NCI-H2171 (cell line): ENCODE data around the gene GSTM4.

Source experiments
- DNase-seq: peaks from one replicate; lab custom pipeline; 2025; lab: John Stamatoyannopoulos, UW

GSTM4 gene

DNA sequence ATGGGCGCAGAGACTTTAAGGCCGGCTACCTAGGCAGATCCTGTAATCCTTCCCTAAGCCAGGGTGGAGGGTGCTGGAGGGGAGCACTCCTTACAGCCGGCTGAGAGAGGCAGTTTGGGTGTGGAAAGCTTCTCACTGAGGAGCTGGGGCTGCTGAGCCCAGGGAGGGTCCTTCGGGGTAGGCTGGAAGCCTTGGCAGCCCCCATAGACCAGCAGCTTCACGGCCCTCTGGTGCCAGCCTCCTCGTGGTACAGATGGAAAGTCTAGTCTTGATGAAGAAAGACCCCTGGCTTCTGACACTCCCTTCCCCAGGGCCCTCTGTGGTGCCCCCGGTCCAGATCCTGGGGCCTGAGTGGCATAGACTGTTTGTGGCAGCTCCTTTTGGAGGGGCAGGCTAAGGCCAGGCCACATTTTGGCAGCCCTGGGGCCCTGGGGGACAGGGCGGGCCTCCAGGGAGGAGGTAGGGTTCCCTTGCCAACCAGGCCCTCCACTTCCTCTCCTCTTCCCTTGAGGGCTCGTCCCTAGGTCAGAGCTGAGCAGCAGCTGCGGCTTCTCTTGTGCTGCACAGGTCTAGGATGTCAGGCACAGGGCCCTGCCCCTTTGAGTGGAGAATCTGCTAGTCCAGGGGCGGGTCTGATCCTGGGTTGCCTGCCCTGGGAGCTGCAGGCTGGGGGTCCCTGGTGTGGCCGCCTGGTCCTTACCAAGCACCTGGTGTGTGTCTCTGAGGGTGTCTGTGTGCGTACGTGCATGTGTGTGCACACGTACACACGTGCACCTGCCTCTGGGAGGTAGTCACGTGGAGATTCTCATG lies 31.5 kb upstream of the GSTM4 start:
- peak; percentile 30 for DNase-seq

DNA sequence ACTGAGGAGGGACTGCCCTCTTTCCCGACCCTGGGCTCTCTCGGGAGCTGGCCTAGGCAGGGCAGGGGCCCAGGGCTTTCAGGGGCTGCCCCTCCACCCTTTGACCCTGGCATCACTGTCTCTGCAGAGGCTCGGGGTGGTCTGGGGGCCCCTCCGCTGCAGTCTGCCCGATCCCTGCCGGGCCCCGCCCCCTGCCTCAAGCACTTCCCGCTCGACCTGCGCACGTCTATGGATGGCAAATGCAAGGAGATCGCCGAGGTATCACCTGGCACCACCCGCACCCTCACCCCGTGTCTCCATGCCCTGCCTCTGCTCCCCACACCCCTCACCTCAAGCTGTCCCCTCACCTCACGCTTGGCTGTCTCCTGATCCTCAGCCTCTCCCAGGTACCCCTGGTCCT lies 30.7 kb upstream of the GSTM4 start:
- no peak for DNase-seq

DNA sequence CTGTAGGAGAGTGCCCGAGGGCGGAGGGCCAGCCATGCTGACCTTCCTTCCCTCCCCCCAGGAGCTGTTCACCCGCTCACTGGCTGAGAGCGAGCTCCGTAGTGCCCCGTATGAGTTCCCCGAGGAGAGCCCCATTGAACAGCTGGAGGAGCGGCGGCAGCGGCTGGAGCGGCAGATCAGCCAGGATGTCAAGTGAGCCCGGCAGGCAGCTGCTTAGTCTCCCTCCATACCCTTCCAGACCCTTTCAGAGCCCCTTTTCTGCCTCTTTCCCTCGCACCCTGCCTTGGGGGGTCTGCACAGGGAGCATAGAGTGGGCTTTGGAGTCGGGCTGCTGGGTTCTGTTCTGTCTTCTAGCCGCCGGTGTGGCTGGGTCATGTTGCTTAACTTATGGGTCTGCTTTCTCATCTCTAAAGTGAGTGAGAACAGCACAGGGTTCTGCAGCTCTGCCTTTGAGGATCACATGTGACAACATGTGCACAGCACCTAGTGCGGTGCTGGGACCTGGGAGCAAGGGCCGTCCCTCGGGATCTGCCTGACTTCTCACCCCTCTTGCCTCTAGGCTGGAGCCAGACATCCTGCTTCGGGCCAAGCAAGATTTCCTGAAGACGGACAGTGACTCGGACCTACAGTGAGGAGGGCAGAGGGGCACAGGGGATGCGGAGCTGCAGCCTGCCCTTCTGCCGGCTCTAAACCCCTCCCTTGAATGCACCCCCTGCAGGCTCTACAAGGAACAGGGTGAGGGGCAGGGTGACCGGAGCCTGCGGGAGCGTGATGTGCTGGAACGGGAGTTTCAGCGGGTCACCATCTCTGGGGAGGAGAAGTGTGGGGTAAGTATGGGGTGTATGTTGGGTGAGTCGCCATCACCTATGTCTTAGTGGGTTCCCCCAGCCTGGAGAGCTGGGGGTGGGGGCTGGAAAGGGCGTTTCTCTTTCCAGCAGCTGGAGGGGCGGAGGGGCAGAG lies 30.0 kb upstream of the GSTM4 start:
- peak; percentile 22 for DNase-seq

DNA sequence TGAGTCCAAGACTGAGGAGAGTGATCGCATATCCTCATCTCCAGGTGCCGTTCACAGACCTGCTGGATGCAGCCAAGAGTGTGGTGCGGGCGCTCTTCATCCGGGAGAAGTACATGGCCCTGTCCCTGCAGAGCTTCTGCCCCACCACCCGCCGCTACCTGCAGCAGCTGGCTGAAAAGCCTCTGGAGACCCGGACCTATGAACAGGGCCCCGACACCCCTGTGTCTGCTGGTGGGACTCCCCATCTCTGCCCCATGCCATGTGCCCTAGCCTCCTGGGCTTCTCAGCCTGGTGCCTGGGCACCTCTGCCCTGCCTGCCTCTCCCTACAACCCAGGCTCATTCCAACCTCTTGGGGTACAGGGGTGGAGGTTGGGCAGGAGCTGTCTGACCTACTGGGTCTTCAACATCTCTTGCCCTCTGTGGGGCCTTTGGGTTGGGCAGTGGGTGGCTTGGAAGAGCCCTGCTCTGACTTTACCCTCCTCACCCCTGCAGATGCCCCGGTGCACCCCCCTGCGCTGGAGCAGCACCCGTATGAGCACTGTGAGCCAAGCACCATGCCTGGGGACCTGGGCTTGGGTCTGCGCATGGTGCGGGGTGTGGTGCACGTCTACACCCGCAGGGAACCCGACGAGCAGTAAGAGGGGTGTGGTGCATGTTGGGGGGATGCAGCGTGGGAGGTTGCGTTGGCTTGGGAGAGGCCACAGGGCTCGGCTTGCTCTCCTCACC lies 29.1 kb upstream of the GSTM4 start:
- no peak for DNase-seq

DNA sequence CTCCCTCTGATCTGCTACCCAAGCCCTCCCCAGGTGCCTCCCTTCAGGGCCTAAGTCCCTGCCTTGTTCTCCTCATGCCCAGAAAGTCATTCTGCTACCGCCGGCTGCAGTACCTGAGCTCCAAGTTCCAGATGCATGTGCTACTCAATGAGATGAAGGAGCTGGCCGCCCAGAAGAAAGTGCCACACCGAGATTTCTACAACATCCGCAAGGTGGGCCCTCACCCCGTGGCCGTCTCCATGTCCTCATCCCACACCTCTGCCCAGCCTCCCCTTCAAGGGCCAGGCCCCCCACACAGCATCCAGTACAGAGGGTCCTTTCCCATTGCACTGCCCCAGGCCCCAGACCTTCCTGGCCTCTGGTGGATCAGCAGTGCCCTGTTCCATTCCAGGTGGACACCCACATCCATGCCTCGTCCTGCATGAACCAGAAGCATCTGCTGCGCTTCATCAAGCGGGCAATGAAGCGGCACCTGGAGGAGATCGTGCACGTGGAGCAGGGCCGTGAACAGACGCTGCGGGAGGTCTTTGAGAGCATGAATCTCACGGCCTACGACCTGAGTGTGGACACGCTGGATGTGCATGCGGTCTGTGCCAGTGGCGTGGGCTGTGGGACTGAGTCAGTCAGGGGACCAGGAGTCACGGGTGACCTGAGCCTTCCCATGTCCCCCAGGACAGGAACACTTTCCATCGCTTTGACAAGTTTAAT lies 28.1 kb upstream of the GSTM4 start:
- DNase-seq: no peak

DNA sequence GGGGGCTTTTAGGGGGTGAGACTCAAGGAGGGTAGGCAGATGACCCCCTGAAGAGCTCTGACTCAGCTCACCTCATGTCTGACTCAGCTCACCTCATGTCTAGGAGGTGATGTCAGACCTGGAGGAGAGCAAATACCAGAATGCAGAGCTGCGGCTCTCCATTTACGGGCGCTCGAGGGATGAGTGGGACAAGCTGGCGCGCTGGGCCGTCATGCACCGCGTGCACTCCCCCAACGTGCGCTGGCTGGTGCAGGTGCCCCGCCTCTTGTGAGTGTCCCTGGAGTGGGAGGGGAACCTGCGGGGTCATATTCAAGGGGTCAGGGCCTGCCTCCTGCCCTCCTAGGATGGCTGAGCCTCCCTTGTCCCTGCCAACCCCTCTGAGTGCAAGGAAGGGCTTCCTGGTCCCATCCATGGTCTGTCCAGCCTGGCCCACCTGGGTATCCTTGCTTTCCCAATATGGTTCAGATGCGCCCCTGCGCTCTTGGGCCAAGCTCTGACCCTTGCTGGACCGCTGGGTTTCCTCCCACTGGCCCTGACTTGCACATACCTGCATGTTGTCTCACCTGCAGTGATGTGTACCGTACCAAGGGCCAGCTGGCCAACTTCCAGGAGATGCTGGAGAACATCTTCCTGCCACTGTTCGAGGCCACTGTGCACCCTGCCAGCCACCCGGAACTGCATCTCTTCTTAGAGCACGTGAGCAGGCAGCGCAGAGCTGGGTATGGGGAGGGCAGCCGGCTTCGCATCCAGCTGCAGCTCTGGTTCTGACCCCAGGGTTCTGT lies 27.2 kb upstream of the GSTM4 start:
- no peak for DNase-seq

DNA sequence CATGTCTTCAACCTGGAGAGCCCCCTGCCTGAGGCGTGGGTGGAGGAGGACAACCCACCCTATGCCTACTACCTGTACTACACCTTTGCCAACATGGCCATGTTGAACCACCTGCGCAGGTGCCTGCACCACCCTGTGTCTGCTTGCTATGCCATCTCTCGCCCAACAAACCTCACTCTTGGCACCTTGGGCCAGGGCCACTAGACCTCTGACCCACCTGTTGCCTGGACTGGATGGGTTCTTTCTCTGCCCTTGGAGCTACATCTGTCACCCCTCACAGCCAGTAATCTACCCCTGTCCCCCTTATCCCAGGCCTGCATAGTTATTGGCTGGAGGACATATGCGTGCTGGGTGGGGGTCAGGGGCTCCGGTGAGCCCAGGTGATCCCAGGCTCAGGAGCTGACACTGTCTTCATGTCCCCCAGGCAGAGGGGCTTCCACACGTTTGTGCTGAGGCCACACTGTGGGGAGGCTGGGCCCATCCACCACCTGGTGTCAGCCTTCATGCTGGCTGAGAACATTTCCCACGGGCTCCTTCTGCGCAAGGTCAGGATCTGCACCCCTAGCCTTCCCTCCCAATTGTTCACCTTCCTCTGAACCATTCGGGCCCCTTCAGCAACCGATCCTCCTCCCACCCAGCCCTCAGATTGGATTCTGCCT lies 26.4 kb upstream of the GSTM4 start:
- DNase-seq: no peak

DNA sequence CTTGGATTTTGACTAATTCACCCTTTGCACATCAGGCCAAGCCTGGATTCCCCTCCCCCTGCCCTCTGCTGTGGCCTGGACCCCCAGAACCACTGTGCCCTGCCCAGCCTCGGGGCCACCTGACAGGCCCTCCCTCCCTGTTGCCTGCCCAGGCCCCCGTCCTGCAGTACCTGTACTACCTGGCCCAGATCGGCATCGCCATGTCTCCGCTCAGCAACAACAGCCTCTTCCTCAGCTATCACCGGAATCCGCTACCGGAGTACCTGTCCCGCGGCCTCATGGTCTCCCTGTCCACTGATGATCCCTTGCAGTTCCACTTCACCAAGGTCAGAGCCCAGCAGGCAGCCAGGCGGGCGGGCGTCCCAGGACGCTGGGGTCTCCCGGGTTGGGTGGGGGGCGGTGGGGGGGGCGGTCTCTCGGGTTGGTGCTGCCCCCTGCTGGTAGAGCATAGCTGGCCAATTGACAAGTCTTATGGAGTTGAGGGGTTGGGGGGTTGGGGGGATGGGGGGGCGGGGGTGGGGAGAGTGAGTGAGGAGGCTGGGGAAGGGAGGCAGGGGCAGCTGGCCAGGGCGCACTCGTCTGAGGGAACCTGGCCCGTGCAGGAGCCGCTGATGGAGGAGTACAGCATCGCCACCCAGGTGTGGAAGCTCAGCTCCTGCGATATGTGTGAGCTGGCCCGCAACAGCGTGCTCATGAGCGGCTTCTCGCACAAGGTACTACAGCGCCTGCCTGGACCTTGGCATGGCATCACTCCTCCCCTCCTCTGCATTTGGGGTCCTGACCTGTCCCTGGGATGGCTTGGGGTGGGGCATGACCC lies 25.6 kb upstream of the GSTM4 start:
- DNase-seq: no peak

DNA sequence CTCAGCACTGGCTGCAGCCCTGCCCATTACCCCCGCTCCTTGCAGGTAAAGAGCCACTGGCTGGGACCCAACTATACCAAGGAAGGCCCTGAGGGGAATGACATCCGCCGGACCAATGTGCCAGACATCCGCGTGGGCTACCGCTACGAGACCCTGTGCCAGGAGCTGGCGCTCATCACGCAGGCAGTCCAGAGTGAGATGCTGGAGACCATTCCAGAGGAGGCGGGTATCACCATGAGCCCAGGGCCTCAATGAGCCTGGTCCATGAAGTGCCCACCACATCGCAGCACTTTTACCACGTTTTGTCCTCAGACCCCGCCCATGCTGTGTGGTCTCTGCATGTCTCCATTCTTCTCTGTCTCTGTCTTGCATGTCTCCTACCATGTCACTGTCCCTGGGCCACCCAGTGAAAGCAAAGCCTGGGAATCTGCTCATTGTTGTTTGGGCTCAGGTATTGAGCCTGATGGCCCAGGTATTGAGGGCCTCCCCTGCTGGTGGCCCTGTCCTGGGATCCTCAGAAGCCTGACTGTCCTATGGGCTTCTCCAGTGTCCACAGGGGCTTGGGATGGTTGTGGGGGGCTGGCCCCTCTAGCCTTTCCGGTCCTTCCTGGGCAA lies 24.9 kb upstream of the GSTM4 start:
- no peak for DNase-seq

DNA sequence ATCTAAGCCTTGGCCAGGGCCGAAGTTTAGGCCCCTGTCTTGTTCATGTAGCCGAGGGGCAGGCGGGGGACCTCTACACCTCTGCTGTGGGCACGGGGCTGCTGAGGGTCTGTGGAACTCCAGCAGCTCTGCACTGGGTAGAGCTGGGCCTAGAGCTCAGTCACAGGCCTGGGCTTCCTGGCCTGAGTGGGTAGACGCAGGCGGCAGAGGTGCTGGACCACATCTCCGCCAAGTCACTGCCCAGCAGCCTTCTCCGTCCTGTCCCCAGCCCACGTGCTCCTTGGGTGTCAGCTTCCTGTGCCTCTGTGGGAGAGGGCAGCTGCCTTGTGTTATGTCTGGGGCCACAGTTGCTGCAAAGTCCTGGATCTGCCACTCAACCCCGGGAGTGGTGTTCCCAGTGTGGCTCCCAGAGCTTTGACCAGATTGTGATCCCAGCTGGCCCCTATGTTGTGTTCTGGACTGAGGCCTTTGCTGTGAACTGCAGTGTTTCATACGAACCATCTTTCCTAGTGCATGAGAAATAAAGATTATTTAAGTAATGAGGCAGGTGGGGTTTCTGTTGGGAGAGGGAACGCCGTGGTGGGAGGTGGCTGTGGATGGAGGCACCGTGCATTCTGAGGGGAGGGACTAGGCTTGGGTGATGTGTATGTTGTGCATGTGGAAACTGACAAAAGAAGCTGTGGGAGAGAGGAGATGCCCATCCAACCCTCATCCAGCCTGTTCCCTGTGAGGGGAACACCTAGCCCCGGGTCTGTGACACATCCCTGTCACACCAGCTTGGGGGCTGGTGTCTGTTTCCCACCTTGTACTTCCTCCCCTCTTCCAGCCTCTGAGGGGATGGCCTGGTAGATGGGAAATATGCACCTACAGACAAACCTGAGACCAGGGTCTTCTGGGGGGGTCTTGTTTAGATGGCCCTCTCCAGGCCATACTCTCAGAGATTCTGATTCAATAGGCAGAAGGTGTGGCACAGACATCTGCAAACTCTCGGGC lies 24.1 kb upstream of the GSTM4 start:
- no peak for DNase-seq

DNA sequence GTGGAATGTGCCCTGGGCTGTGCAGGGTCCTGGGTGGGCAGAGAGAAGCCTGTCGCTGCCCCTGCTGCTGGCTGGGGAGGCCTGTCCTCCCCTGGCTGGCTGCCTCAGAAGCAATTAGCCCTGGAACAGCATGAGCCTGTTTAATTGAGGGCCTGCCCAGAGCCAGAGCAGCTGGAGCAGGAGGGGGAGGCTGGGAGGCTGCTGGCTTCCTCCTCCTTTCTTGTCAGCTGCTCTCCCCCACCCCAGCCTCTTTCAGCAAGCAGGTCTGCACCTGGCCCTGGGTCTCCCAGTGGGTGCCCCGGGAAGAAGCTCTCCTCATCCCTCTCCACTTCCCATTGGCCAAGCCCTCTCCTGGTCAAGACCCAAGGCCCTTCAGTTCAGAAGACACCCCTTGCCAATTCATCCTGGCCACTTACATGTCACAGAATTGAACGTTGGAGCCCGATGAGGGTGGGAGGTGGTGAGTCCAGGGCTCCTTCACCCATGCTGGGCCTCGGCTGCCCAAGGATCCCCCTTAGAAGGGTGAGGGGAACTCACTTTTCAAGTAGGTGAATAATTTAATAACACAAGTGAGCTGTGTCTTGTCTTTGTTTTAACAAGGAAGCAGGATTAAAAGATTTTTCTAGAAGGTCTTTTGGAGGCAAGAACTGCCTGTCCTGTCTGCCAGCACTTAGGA lies 23.1 kb upstream of the GSTM4 start:
- DNase-seq: peak; percentile 81

DNA sequence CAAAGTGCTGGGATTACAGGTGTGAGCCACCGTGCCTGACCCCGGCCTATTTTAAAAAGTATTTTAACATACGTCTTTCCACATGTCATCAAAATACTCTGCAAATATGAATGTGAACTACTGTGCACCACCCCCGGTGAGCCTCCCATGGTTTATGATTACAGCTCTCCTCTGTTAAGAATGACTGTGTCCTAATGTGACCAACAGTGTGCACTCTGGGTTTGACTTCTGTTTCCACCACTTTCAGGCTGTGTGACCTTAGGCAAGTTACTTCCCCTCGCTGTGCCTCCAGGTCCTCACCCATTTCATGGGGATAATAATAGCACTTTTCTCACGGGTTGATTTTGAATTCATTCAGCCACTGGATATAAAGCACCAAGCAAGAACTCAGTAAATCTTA lies 21.6 kb upstream of the GSTM4 start:
- DNase-seq: no peak

DNA sequence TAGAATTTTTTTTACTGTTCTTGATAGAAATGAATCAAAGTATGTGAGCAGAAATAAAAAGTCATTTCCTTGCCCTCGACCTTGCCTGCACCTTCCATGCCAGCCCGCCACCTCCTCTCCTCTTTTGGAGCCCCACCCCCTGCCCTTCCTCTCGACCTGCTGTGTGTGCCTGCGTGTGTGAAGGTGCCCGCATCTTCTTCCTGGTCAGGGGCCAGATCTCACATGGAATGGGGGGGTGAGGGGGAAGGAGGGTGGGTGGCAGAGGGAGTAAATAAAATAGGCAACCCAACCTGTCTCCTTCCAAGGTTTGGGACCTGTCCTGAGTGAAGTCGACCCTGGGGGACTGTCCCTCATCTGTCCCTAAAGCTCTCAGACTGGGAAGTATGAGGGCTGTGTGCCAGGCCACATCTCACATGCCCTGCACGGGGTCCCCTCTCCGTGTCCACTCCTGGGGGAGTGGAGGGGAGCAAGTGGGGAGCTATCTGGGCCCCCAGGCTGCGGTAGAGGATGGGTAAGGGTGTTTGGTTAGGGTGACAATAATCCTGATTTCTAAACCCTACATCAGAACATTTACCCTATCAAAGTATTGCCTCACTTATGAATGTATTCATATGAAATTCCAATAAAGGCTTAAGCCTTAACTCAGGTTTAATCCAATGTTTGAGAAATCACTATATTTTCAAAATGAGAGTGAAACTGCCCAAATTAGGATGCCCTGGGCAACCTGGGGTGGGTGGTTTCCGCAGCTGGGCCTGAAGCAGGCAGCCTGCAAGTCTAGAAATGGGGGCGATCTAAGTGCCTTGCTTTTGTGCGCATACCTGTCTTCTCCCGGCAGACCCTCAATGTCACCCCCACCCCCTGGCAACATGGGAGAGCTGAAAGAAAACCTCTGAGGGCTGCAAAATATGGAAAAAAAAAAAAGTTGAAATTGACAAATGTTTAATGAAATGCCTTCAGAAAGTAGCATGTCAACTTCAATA lies 20.8 kb upstream of the GSTM4 start:
- DNase-seq: no peak

DNA sequence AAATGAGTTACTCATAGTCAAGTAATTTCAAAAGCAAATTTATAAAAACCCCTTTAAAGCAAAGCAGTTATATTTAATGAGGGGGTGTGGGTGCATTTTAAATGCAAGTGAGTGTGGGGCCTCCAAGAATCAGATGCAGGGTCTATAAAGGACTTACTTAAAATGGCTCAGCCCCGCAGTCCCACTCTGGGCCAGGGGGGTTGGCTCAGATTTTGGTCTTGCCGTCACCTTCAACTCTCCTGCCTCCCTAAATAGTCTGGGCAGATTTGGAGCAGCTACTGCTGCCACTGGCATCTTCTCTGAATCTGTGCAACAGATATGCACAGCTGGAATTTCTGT lies 20.1 kb upstream of the GSTM4 start:
- no peak for DNase-seq

DNA sequence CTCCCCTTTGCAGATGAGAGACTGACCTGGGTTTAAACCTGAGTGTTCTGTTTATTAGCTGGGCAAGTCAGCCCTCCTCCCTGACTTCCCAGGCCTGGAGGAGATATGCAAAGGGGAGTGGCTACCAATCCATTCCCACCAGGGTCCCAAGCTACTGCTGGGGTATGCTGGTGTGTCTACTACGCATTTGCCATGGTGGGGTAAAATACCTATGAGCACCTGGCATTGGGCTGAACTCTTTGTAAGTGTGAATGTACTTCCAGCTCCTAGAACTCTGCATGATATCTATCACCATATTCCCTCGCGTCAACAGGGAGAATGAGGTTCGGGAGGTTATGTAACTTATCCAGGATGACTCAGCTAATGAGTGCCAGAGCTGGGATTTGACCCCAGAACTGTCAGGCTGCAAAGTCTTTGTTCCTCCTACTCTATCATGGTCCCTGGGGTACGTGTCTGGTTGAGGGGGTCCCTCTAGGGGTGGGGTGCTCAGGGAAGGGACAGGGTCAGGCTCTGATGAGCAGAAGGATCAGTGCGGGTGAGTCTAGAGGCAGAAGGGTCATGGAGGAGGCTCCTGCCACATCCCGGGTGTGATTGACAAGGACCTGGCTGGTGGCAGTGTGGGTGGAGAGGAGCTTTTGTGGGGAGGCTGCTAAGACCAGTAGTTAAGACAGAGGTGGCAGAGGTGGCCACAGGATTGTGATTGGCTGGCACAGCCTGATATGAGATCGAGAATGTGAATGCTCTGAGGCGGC lies 19.5 kb upstream of the GSTM4 start:
- no peak for DNase-seq
